Mesodermal cell (in vitro differentiated cells): ENCODE results near the gene CCDC91.

Experiments used
- H3K27ac ChIP-seq: 2 replicates; pipeline ENCODE4 v1.7.0; 2013; ENCODE audit warnings: mild to moderate bottlenecking, low read depth, low read length, moderate library complexity; ENCODE audit not compliant: severe bottlenecking
- H3K36me3 ChIP-seq: 2 replicates; pipeline ENCODE4 v1.7.1; 2013; ENCODE audit warnings: mild to moderate bottlenecking, low read length, moderate library complexity; ENCODE audit not compliant: control insufficient read depth, insufficient read depth
- H3K4me1 ChIP-seq: one replicate; pipeline ENCODE4 v1.7.1; 2013; ENCODE audit warnings: mild to moderate bottlenecking, low read length; ENCODE audit not compliant: insufficient read depth, control insufficient read depth, poor library complexity, severe bottlenecking
- H3K4me3 ChIP-seq: 2 replicates; pipeline ENCODE4 v1.7.0; 2013; ENCODE audit warnings: low read length, control low read depth, mild to moderate bottlenecking; ENCODE audit not compliant: insufficient read depth, poor library complexity, severe bottlenecking; ENCODE audit errors: extremely low read depth
- H3K9me3 ChIP-seq: 2 replicates; pipeline ENCODE4 v1.7.1; 2013; ENCODE audit warnings: mild to moderate bottlenecking, low read length, moderate library complexity; ENCODE audit not compliant: control insufficient read depth
- WGBS, 2 experiments: methylation state at CpG; one replicate each; pipeline ENCODE4 v1.1.5; 2013; ENCODE audit warnings: missing lambda C conversion rate in 2 of 2; ENCODE audit not compliant: insufficient coverage in 2 of 2; 5-methylcytosine and 5-hydroxymethylcytosine counted together

Gene CCDC91

DNA sequence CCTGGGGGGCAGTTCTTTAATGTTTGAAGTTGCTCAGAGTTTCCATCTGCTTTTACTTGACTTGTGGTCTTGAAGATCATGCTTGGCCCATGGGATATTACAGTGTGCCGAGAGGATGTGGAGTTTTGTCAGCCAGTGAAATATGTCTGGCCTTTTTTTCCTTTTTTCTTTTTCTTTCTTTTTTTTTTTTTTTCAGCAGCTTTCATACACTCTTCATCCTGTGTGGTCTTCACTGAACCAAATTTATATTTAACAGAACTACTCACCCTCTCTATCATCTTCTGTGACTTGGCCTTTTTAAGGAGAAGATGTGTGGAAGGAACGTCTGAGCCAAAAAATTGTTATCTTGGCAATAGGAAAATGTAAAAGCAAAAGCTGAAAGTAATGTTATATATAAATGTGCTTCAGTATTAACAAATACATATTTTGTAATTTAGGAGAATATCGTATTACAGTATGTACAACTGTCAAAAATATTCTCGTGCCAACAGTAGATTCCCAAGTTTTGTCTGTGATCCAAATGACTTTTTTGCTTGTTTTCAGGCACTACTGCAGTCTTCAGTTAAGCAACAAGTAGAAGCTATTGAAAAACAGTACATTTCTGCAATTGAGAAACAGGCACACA lies 200.6 kb downstream of the CCDC91 start:
- H3K9me3 ChIP-seq: no peaks in the 10 kb centered on the region
- no peak overlapping the region for H3K4me3 ChIP-seq
- no peaks in the 10 kb centered on the region for H3K36me3 ChIP-seq
- 100% methylated on average over 1 of the region's 4 CpGs; no CpG with 5 or more reads in 1 of the 2 experiments for WGBS, 2 experiments
- no peaks in the 10 kb centered on the region for H3K4me1 ChIP-seq
- H3K27ac ChIP-seq: no peak overlapping the region

DNA sequence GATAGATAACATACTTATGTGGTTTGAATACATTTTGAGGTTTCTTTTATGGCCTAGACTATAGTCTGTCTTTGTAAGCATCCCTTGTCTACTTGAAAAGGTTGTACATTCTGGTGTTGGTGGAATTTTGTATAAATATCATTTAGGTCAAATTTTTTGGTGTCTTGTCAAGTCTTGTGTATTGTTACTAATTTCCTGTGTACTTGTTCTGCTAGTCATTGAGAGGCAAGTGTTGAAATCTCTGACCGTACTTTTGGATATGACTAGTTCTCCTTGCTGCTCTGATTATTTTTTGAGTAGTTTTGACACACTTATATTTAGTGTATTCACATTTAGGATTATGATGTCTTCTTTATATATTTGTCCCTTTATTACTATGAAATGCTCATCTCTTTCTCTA lies 219.6 kb downstream of the CCDC91 start:
- no peak overlapping the region for H3K27ac ChIP-seq
- H3K36me3 ChIP-seq: no peaks in the 10 kb centered on the region
- no CpG with 5 or more reads among the region's 1 CpG for WGBS, 2 experiments
- H3K9me3 ChIP-seq: no peaks in the 10 kb centered on the region
- no peaks in the 10 kb centered on the region for H3K4me1 ChIP-seq
- H3K4me3 ChIP-seq: no peak overlapping the region

DNA sequence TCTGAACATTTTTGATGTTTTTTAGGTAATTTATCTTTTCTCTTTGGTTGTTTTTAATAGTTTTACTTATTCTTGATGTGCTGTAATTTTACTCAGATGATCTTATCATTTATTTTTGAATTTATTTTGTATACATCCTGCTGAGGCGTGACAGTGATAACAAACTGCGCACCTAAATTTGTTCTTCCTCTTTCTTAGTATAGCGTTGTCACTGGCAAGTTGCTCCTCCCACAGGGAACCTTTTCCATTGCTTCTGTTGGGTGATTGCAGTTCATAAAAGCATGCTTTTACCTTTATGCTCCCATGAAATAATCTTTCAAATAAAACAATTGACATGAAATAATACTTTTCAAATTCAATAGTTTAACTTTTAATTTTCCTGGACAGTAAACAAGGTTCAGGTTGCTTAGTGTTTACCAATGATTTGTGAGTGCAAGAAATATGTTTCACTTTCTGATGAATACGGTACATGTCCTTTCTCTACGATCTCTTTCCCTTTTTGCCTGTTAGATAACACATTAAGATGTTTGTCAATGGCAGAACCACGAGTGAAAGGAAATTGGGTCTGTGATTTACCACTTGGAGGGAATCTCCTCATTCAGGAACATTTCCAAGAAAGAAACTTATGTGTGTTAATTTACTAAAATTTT lies 223.3 kb downstream of the CCDC91 start:
- H3K4me1 ChIP-seq: no peaks in the 10 kb centered on the region
- WGBS, 2 experiments: 75 to 100% methylated on average over 3 to 4 of the region's 6 CpGs
- H3K4me3 ChIP-seq: no peak overlapping the region
- H3K9me3 ChIP-seq: no peaks in the 10 kb centered on the region
- no peak overlapping the region for H3K27ac ChIP-seq
- H3K36me3 ChIP-seq: no peaks in the 10 kb centered on the region

DNA sequence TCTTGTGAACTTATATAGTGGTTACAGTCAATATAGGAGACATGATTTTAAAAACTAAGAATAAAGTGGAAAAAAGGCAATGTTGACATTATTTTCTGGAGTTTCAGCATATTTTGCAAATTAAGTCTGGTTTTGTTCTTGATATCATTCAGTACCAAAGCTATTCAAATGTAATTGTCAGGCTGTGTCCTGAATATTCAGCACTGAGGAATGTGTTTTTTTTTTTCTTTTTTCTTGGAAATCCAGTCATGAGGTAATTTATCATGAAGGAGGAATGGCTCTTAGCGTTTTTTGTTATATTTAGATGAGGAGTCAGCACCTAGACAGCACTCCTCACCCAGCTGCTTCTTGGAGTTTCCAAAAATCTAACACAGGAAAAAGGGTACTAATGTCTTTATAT lies 225.5 kb downstream of the CCDC91 start:
- no peaks in the 10 kb centered on the region for H3K9me3 ChIP-seq
- H3K4me3 ChIP-seq: no peak overlapping the region
- H3K4me1 ChIP-seq: no peaks in the 10 kb centered on the region
- WGBS, 2 experiments: no CpG with 5 or more reads among the region's 1 CpG
- H3K36me3 ChIP-seq: no peaks in the 10 kb centered on the region
- H3K27ac ChIP-seq: no peak overlapping the region

DNA sequence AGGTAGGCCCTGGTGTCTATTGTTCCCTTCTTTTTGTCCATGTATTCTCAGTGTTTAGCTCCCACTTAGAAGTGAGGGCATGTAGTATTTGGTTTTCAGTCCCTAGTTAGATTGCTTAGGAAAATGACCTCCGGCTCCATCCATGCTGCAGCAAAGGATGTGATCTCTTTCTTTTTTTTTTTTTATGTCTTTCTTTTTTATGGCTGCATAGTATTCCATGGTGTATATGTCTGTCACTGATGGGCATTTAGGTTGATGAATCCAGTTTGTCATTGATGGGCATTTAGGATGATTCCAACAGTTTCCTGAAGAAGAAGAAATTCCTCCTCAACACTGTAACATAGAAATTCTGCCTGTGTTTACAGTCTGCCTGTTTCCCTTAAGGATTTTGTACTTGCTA lies 231.1 kb downstream of the CCDC91 start:
- 100% methylated on average over 1 of the region's 1 CpG; no CpG with 5 or more reads in 1 of the 2 experiments for WGBS, 2 experiments
- H3K4me1 ChIP-seq: no peaks in the 10 kb centered on the region
- no peaks in the 10 kb centered on the region for H3K36me3 ChIP-seq
- H3K4me3 ChIP-seq: no peak overlapping the region
- H3K27ac ChIP-seq: no peak overlapping the region
- no peaks in the 10 kb centered on the region for H3K9me3 ChIP-seq

DNA sequence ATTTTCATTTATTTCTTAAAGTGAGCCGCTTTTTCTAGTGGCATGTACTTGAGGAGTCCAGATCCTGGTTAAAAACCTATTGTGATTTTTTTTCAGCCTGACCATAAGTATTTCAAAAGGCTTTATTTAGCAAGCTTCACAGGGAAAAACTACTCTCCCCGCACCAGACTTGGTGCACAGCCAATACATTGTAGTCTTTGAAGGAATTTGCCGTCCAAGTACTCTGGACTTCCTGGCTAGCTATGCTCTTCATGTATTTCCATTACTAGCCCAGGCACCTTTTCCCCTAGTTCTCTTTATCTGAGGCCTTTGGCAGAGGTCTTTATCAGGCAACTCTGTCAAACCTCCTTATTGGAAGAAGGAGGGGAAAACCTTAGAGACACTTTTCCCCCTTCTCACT lies 234.7 kb downstream of the CCDC91 start:
- no peak overlapping the region for H3K27ac ChIP-seq
- no peaks in the 10 kb centered on the region for H3K4me1 ChIP-seq
- no peaks in the 10 kb centered on the region for H3K36me3 ChIP-seq
- no peak overlapping the region for H3K4me3 ChIP-seq
- WGBS, 2 experiments: 100% methylated on average over 2 of the region's 3 CpGs; no CpG with 5 or more reads in 1 of the 2 experiments
- no peaks in the 10 kb centered on the region for H3K9me3 ChIP-seq

DNA sequence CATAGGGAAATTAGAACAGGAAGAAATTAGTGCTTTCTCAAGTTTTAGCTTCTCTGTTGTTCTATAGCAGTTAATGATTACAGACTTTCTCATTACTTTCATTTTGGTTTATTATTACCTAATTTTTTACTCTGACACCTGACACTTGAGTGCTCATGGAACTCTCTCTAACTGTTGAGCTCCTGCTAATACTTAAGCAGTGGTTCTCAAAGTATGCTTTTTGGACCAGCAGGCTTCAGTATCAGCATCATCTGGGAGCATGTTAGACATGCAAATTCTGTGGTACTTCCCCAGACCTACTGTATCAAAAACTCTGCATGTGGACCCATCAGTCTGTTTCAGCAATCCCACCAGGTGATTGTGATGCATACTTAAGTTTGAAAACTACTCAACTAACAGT lies 235.3 kb downstream of the CCDC91 start:
- Histone ChIP-seq H3K4me1 (no peaks in the 10 kb centered on the region), H3K4me3 (no peak overlapping the region), H3K36me3 (no peaks in the 10 kb centered on the region), H3K27ac (no peak overlapping the region), H3K9me3 (no peaks in the 10 kb centered on the region)

DNA sequence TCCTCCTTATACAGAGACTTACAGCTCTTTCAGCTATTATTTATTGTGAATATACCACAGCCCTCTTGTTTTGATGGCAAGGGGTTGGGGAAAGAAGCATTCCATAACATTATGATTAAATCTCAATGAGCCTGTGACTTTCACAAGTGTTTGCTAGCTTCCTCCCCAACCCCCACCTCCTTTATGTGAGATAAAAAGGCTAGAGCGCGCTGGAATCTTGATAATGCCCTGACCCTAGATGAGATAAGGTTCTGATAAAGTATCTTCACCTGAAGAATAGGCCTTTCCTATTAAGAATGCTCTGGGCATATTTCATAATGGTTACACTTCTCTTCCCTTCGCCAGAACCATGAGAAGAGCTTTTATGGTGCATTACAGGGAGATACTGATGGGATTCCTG lies 236.8 kb downstream of the CCDC91 start:
- no peaks in the 10 kb centered on the region for H3K36me3 ChIP-seq
- no peaks in the 10 kb centered on the region for H3K9me3 ChIP-seq
- no CpG with 5 or more reads among the region's 3 CpGs for WGBS, 2 experiments
- no peaks in the 10 kb centered on the region for H3K4me1 ChIP-seq
- H3K4me3 ChIP-seq: no peak overlapping the region
- no peak overlapping the region for H3K27ac ChIP-seq

DNA sequence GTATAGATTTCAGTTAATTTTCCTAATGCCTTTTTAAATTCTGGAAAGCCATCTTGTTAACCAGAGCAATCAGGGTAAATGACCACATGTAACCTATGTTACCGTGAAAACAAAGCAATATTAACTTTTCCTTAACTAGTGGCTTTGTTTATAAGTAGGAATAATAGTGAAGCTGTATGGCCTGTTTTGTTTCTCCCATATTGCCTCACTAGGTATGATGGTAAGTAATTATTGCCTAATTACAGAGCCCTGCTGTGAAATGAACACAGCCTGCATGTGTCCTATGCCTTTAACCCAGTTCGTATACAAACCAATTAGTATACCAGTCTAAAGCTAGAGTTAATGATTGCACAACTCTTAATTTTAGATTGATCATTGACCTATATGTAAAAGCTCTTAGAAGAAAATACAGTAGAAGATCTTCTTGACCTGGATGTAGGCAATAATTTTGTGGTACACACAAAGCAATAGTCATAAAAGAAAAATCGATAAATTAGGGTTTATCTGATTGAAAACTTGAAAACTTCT lies 249.9 kb downstream of the CCDC91 start:
- H3K4me1 ChIP-seq: no peaks in the 10 kb centered on the region
- H3K36me3 ChIP-seq: no peaks in the 10 kb centered on the region
- H3K27ac ChIP-seq: no peak overlapping the region
- no CpG with 5 or more reads among the region's 3 CpGs for WGBS, 2 experiments
- no peaks in the 10 kb centered on the region for H3K9me3 ChIP-seq
- no peak overlapping the region for H3K4me3 ChIP-seq

DNA sequence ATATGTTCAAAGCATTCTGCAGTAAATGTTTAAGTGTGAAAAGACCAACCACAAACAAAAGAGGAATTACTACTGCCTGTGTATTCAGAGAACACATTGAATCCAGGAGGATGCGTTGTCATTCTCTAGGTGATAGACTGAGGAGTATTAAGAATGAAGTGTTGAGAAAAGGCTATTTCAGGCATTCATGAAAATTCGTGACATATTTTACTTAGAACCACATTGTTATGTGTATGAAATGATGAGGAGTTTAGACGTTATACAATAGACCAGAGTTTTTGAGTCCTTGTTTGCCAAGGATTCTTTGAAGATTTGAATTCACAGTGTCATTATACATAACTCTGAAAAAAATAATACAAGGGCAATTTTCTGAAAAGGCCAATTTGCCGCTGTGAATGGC lies 251.8 kb downstream of the CCDC91 start:
- H3K4me3 ChIP-seq: no peak overlapping the region
- H3K27ac ChIP-seq: no peak overlapping the region
- no peaks in the 10 kb centered on the region for H3K9me3 ChIP-seq
- WGBS, 2 experiments: 66% methylated on average over 2 of the region's 4 CpGs; no CpG with 5 or more reads in 1 of the 2 experiments
- no peaks in the 10 kb centered on the region for H3K4me1 ChIP-seq
- H3K36me3 ChIP-seq: no peaks in the 10 kb centered on the region

DNA sequence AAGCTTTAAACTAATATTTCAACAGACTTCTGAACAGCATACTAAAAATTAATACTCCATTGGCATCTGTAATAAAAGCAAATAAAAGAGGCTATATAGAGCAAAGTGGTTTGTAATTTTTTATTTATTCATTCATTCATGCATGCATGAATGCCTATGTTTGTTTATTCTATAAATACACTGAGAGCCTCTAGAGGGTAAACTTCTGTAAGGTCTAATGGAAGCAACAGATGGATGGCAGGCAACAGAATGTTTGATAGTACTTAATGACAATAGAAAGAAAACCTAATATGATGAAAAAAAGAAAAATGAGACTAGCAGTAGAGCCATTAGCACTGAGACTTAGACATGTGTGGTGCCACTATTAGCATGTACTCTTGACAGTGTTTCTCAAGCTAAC lies 253.1 kb downstream of the CCDC91 start:
- no peaks in the 10 kb centered on the region for H3K4me1 ChIP-seq
- H3K9me3 ChIP-seq: no peaks in the 10 kb centered on the region
- H3K27ac ChIP-seq: no peak overlapping the region
- no peaks in the 10 kb centered on the region for H3K36me3 ChIP-seq
- no peak overlapping the region for H3K4me3 ChIP-seq
